ENCODE measurements around the gene HTN1. TPM values are rescaled to one million over a fixed set of nuclear protein-coding genes. Genes with fewer than 3 reads are reported as not detected.
"Not testable (repeated sequence)": the region's sequence is repeated elsewhere in the genome, so short reads cannot be mapped to it uniquely, and the experiment has no call there.

The HTN1 gene
- total RNA-seq, 4 donors from 2014 or later, result not detected

DNA sequence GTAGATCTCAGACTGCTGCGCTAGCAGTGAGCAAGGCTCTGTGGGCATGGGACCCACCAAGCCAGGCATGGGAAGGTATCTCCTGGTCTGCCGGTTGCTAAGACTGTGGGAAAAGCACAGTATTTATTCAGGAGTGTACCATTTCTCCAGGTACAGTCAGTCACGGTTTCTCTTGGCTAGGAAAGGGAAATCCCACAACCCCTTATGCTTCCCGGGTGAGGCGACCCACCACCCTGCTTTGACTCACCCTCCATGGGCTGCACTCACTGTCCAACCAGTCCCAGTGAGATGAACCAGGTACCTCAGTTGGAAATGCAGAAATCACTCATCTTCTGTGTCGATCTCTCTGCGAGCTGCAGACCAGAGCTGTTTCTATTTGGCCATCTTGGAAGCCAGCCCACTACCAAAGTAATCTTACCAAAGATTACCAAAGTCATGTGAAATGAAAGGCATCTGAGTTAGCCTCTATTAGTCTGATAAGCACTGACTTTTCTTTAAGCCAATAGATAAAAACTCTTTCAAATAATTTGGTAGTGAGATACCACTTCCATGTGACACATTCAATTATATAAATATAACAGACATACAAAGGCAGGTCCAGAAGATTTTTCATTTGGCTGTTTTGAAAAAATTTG, 8.5 kb upstream of the HTN1 start:
- Histone ChIP-seq H3K4me1 (no peaks in the 10 kb centered on the region), H3K9me3 (no peaks in the 10 kb centered on the region), H3K27me3 (no peaks in the 10 kb centered on the region), H3K27ac (no peak overlapping the region), H3K36me3 (no peaks in the 10 kb centered on the region), H3K4me3 (no peak overlapping the region)
- DNase-seq (ENCODE audit: low spot score in 2 of 2), result no peak
- TF ChIP-seq POLR2A (IDR thresholded peaks at IDR 0.05) (no peak), EP300 (IDR thresholded peaks at IDR 0.05) (no peak), POLR2AphosphoS5 (IDR thresholded peaks at IDR 0.05) (no peak)
- TF ChIP-seq, protein P1, sequence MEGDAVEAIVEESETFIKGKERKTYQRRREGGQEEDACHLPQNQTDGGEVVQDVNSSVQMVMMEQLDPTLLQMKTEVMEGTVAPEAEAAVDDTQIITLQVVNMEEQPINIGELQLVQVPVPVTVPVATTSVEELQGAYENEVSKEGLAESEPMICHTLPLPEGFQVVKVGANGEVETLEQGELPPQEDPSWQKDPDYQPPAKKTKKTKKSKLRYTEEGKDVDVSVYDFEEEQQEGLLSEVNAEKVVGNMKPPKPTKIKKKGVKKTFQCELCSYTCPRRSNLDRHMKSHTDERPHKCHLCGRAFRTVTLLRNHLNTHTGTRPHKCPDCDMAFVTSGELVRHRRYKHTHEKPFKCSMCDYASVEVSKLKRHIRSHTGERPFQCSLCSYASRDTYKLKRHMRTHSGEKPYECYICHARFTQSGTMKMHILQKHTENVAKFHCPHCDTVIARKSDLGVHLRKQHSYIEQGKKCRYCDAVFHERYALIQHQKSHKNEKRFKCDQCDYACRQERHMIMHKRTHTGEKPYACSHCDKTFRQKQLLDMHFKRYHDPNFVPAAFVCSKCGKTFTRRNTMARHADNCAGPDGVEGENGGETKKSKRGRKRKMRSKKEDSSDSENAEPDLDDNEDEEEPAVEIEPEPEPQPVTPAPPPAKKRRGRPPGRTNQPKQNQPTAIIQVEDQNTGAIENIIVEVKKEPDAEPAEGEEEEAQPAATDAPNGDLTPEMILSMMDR (IDR thresholded peaks at IDR 0.05), result no peak
- WGBS, result 94% methylated on average over 7 of the region's 7 CpGs

DNA sequence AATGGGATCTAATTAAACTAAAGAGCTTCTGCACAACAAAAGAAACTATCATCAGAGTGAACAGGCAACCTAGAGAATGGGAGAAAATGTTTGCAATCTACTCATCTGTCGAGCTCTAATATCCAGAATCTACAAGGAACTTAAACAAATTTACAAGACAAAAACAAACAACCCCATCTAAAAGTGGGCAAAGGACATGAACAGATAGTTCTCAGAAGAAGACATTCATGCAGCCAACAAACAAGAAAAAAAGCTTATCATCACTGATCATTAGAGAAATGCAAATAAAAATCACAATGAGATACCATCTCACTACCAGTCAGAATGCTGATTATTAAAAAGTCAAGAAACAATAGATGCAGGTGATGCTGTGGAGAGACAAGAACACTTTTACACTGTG, 6.3 kb downstream of the HTN1 start:
- not testable (repeated sequence) for H3K27me3 ChIP-seq; H3K36me3 ChIP-seq; H3K9me3 ChIP-seq; DNase-seq (ENCODE audit: low spot score in 2 of 2); H3K4me3 ChIP-seq; H3K4me1 ChIP-seq; H3K27ac ChIP-seq
- 86% methylated on average over 1 of the region's 1 CpG for WGBS

DNA sequence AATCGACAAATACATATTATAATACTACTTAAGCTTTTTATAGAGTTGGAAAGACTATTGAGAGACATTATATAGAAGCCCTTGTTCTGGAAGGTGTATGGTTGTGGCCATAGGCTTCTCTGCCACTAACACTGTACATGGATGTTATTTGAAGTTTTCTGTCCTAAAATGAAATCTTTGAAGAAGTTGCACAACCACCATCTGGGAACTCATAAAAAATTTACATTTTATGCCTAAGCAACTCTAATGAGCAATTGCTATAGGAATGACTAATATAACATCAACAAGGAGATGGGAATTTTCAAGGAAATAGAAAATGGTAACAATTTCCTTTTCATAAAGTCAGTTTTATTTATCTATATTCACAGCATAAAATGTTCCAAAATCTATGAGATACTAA, 7.4 kb downstream of the HTN1 start:
- 85% methylated on average over 1 of the region's 1 CpG for WGBS
- H3K9me3 ChIP-seq, result no peaks in the 10 kb centered on the region
- H3K4me3 ChIP-seq, result no peak overlapping the region
- no peak for DNase-seq (ENCODE audit: low spot score in 2 of 2)
- TF ChIP-seq POLR2A (IDR thresholded peaks at IDR 0.05) (no peak), EP300 (IDR thresholded peaks at IDR 0.05) (no peak), POLR2AphosphoS5 (IDR thresholded peaks at IDR 0.05) (no peak)
- TF ChIP-seq, protein P1 (IDR thresholded peaks at IDR 0.05), result no peak
- H3K36me3 ChIP-seq, result no peaks in the 10 kb centered on the region
- H3K27me3 ChIP-seq, result no peaks in the 10 kb centered on the region
- no peaks in the 10 kb centered on the region for H3K4me1 ChIP-seq
- no peak overlapping the region for H3K27ac ChIP-seq

DNA sequence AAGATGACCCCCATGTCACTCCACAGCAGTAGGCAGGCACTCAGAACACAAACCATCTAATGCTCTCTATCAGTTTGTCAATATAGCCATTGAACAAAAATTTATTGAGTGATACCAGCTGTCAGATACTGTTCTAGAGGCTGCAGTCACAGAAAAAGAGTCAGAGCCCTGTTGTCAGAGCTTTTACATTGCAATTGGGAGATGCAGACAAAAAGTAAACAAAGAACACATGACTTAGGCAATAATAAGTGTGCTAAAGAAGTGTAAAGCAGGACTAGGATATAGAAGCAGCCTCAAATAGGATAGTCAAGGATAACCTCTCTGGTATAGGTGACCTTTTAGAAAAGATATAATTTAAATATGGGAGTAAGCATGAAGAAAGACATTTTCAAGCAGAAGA, 8.9 kb downstream of the HTN1 start:
- DNase-seq (ENCODE audit: low spot score in 2 of 2), result no peak
- TF ChIP-seq POLR2A (IDR thresholded peaks at IDR 0.05) (no peak), EP300 (IDR thresholded peaks at IDR 0.05) (no peak), POLR2AphosphoS5 (IDR thresholded peaks at IDR 0.05) (no peak)
- TF ChIP-seq, protein P1 (IDR thresholded peaks at IDR 0.05), result no peak

DNA sequence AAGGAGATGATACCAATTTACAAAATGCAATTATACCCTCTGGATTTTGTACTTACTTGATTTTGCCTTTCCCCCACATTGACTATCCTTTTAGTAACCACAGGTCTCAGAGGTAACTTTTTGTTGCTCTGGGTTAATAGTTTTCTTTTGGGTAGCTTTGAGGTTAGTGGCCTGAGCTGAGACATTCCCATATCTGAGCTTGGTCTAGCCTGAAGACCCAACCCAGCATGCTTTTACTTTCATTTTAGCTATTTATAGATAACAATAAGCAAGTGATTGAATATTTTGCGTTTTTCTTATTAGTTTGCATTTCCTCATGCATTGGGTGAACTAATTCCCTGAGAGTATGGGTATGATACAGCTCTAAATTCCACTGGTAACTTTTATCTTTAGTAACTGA, 11.8 kb downstream of the HTN1 start:
- no peaks in the 10 kb centered on the region for H3K9me3 ChIP-seq
- no peak overlapping the region for H3K27ac ChIP-seq
- no peak for DNase-seq (ENCODE audit: low spot score in 2 of 2)
- H3K4me1 ChIP-seq, result no peaks in the 10 kb centered on the region
- H3K4me3 ChIP-seq, result no peak overlapping the region
- no peaks in the 10 kb centered on the region for H3K36me3 ChIP-seq
- H3K27me3 ChIP-seq, result no peaks in the 10 kb centered on the region
- TF ChIP-seq EP300 (IDR thresholded peaks at IDR 0.05) (no peak), POLR2AphosphoS5 (IDR thresholded peaks at IDR 0.05) (no peak), POLR2A (IDR thresholded peaks at IDR 0.05) (no peak)
- TF ChIP-seq, protein P1 (IDR thresholded peaks at IDR 0.05), result no peak
- WGBS, result 52% methylated on average over 1 of the region's 1 CpG

More for the DNA sequence above, 8.9 kb downstream of the HTN1 start:
- Histone ChIP-seq H3K4me3 (no peak overlapping the region), H3K27ac (no peak overlapping the region), H3K27me3 (no peaks in the 10 kb centered on the region), H3K9me3 (no peaks in the 10 kb centered on the region), H3K36me3 (no peaks in the 10 kb centered on the region), H3K4me1 (no peaks in the 10 kb centered on the region)

DNA sequence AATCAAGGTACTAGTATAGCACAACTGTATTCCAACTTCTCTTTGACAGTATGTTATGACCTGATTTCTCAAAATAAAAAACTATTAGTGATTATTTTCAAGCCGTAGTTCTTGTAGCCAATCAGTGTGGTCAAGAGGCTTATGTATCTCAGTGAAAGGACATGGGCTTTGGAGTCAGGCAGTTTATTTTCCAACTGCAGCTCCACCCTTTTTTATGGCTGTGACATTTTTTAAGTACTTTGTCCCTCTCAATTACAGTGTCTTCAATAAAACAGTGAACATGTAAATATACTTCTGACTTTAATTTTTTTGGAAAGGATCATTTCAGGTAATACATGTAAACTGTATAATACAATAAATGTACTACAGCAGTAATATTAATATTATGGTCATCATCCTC, 30.0 kb downstream of the HTN1 start:
- Histone ChIP-seq H3K27ac (no peak overlapping the region), H3K4me1 (no peaks in the 10 kb centered on the region), H3K4me3 (no peak overlapping the region), H3K27me3 (no peaks in the 10 kb centered on the region), H3K36me3 (no peaks in the 10 kb centered on the region), H3K9me3 (no peaks in the 10 kb centered on the region)
- DNase-seq (ENCODE audit: low spot score in 2 of 2), result no peak
- TF ChIP-seq POLR2AphosphoS5 (IDR thresholded peaks at IDR 0.05) (no peak), EP300 (IDR thresholded peaks at IDR 0.05) (no peak), POLR2A (IDR thresholded peaks at IDR 0.05) (no peak)
- TF ChIP-seq, protein P1 (IDR thresholded peaks at IDR 0.05), result no peak
- 77% methylated on average over 1 of the region's 1 CpG for WGBS
